MM.1S (cell line): ENCODE results near the gene PTGIS.

Source experiments
- CTCF ChIP-seq: fragments of 300-600 bp; sonication (generic); IDR thresholded peaks from 2 replicates; pipeline ENCODE4 v1.5.1; 2016; ENCODE audit warnings: antibody characterized with exemption, low read length, mixed read lengths
- EZH2 ChIP-seq: fragments of 300-600 bp; sonication (generic); optimal IDR thresholded peaks from 2 replicates; pipeline ENCODE3; 2017; ENCODE audit warnings: low read depth, mild to moderate bottlenecking, antibody characterized with exemption, low read length, mixed read lengths

- TF ChIP-seq CTCF (no peak), EZH2 (no peak)
These were observed 54.9 kb downstream of the PTGIS start for GRCh38 chr20:49513009-49513408.
